ENCODE data around the gene RAB3GAP1.
"Not testable (repeated sequence)": the region's sequence is repeated elsewhere in the genome, so short reads cannot be mapped to it uniquely, and the experiment has no call there.

Gene RAB3GAP1

GRCh38 chr2:135056790-135057189 is 4.7 kb downstream of the RAB3GAP1 start:
- no peak for DNase-seq

GRCh38 chr2:135059577-135059976 is 7.5 kb downstream of the RAB3GAP1 start:
- DNase-seq, result no peak

- no peak for DNase-seq
Measured at GRCh38 chr2:135063210-135063609, 11.1 kb downstream of the RAB3GAP1 start.

- no peak for DNase-seq
Measured at GRCh38 chr2:135064149-135064548, 12.1 kb downstream of the RAB3GAP1 start.

GRCh38 chr2:135066710-135067109 is 14.6 kb downstream of the RAB3GAP1 start:
- DNase-seq, result peak; percentile 38

- DNase-seq, result no peak
Measured at GRCh38 chr2:135072125-135072997, 20.3 kb downstream of the RAB3GAP1 start.

- no peak for DNase-seq
Measured at GRCh38 chr2:135074216-135074615, 22.1 kb downstream of the RAB3GAP1 start.

GRCh38 chr2:135076556-135076955 is 24.5 kb downstream of the RAB3GAP1 start:
- no peak for DNase-seq

GRCh38 chr2:135078417-135078816 is 26.3 kb downstream of the RAB3GAP1 start:
- no peak for DNase-seq

- DNase-seq, result no peak
Measured at GRCh38 chr2:135086222-135086621, 34.1 kb downstream of the RAB3GAP1 start.

- DNase-seq, result not testable (repeated sequence)
Measured at GRCh38 chr2:135089597-135089996, 37.5 kb downstream of the RAB3GAP1 start.

GRCh38 chr2:135091681-135092080 is 39.6 kb downstream of the RAB3GAP1 start:
- no peak for DNase-seq

GRCh38 chr2:135093193-135093592 is 41.1 kb downstream of the RAB3GAP1 start:
- DNase-seq, result no peak

GRCh38 chr2:135093670-135094330 is 41.7 kb downstream of the RAB3GAP1 start:
- no peak for DNase-seq

- DNase-seq, result no peak
Measured at GRCh38 chr2:135094508-135094907, 42.4 kb downstream of the RAB3GAP1 start.

GRCh38 chr2:135095591-135095990 is 43.5 kb downstream of the RAB3GAP1 start:
- no peak for DNase-seq

GRCh38 chr2:135096665-135097446 is 44.8 kb downstream of the RAB3GAP1 start:
- peak; percentile 44 for DNase-seq

- no peak for DNase-seq
Measured at GRCh38 chr2:135097532-135098231, 45.6 kb downstream of the RAB3GAP1 start.

GRCh38 chr2:135099802-135100483 is 47.9 kb downstream of the RAB3GAP1 start:
- no peak for DNase-seq

- DNase-seq, result no peak
Measured at GRCh38 chr2:135103843-135104242, 51.8 kb downstream of the RAB3GAP1 start.

- not testable (repeated sequence) for DNase-seq
Measured at GRCh38 chr2:135105513-135106316, 53.6 kb downstream of the RAB3GAP1 start.
